ENCODE data around the gene SOX15.

GRCh38 chr17:7558544-7559319 lies 31.2 kb downstream of the SOX15 start, which contains the start of gene TNFSF13:
- TF ChIP-seq CTCF (IDR thresholded peaks at IDR 0.05), result no peak
- no peak for TF ChIP-seq POLR2A (IDR thresholded peaks at IDR 0.05)

All from Peyer's patch (tissue), 4 donors.